Skeletal muscle satellite cell (primary cell): ENCODE measurements around the gene ZNF343.

Experiments used
- H3K27me3 ChIP-seq: 2 replicates; pipeline ENCODE4 v1.7.0; 2013; ENCODE audit warnings: low read length; ENCODE audit not compliant: control insufficient read depth, insufficient read depth
- H3K36me3 ChIP-seq: 2 replicates; pipeline ENCODE4 v1.7.0; 2013; ENCODE audit warnings: mild to moderate bottlenecking, control low read depth, low read length; ENCODE audit not compliant: insufficient read depth
- H3K4me1 ChIP-seq: 2 replicates; pipeline ENCODE4 v1.7.0; 2013; ENCODE audit warnings: low read length; ENCODE audit not compliant: control insufficient read depth, insufficient read depth
- H3K4me2 ChIP-seq: 2 replicates; pipeline ENCODE4 v1.7.0; 2013; ENCODE audit warnings: mild to moderate bottlenecking, low read length
- H3K4me3 ChIP-seq: 2 replicates; pipeline ENCODE4 v1.7.0; 2013; ENCODE audit warnings: low read length
- H3K9ac ChIP-seq: 2 replicates; pipeline ENCODE4 v1.7.0; 2013; ENCODE audit warnings: mild to moderate bottlenecking, low read depth, low read length, moderate library complexity
- H3K9me3 ChIP-seq: replicated peaks from 2 replicates; pipeline ENCODE4 v1.7.0; 2013; ENCODE audit warnings: mild to moderate bottlenecking, control low read depth, low read length

ZNF343 gene

GRCh38 chr20:2468581-2469407 lies 39.9 kb downstream of the ZNF343 start:
- H3K9me3 ChIP-seq, result no peaks in the 10 kb centered on the region
- peak overlapping the region; percentile 82 for H3K4me3 ChIP-seq
- H3K27me3 ChIP-seq, result no peaks in the 10 kb centered on the region
- peaks cover 51% of the 10 kb centered on the region for H3K36me3 ChIP-seq
- peak overlapping the region; percentile 87 for H3K4me2 ChIP-seq
- H3K9ac ChIP-seq, result peak overlapping the region; percentile 99
- peaks cover 31% of the 10 kb centered on the region for H3K4me1 ChIP-seq

- H3K36me3 ChIP-seq, result peaks cover 65% of the 10 kb centered on the region
- H3K4me2 ChIP-seq, result peak overlapping the region; percentile 87
Measured at GRCh38 chr20:2467412-2467811, 41.3 kb downstream of the ZNF343 start.

GRCh38 chr20:2465100-2465499 lies 43.6 kb downstream of the ZNF343 start:
- peaks cover 21% of the 10 kb centered on the region for H3K4me1 ChIP-seq
- H3K9me3 ChIP-seq, result no peaks in the 10 kb centered on the region
- H3K27me3 ChIP-seq, result no peaks in the 10 kb centered on the region
- peaks cover 88% of the 10 kb centered on the region for H3K36me3 ChIP-seq
- H3K4me2 ChIP-seq, result no peak overlapping the region
- no peak overlapping the region for H3K9ac ChIP-seq
- H3K4me3 ChIP-seq, result no peak overlapping the region

More at GRCh38 chr20:2467412-2467811, 41.3 kb downstream of the ZNF343 start:
- Histone ChIP-seq H3K9me3 (no peaks in the 10 kb centered on the region), H3K4me3 (peak overlapping the region; percentile 82), H3K4me1 (peaks cover 26% of the 10 kb centered on the region), H3K9ac (no peak overlapping the region), H3K27me3 (no peaks in the 10 kb centered on the region)

- no peaks in the 10 kb centered on the region for H3K9me3 ChIP-seq
- no peak overlapping the region for H3K4me3 ChIP-seq
- no peaks in the 10 kb centered on the region for H3K27me3 ChIP-seq
- no peak overlapping the region for H3K9ac ChIP-seq
- no peak overlapping the region for H3K4me2 ChIP-seq
- H3K36me3 ChIP-seq, result peaks cover 97% of the 10 kb centered on the region
- H3K4me1 ChIP-seq, result peaks cover 17% of the 10 kb centered on the region
Measured at GRCh38 chr20:2463616-2464365, 44.9 kb downstream of the ZNF343 start.

- peaks cover 90% of the 10 kb centered on the region for H3K36me3 ChIP-seq
- H3K4me1 ChIP-seq, result peaks cover 4% of the 10 kb centered on the region
- no peak overlapping the region for H3K4me3 ChIP-seq
- no peaks in the 10 kb centered on the region for H3K9me3 ChIP-seq
- no peak overlapping the region for H3K4me2 ChIP-seq
- no peaks in the 10 kb centered on the region for H3K27me3 ChIP-seq
- H3K9ac ChIP-seq, result no peak overlapping the region
Measured at GRCh38 chr20:2462484-2462883, 46.2 kb downstream of the ZNF343 start.

- Histone ChIP-seq H3K9ac (no peak overlapping the region), H3K9me3 (no peaks in the 10 kb centered on the region), H3K4me3 (no peak overlapping the region), H3K36me3 (peaks cover 75% of the 10 kb centered on the region), H3K4me1 (no peaks in the 10 kb centered on the region), H3K4me2 (no peak overlapping the region), H3K27me3 (no peaks in the 10 kb centered on the region)
Measured at GRCh38 chr20:2460752-2461424, 47.8 kb downstream of the ZNF343 start.

- H3K36me3 ChIP-seq, result peaks cover 67% of the 10 kb centered on the region
- no peaks in the 10 kb centered on the region for H3K9me3 ChIP-seq
- no peak overlapping the region for H3K4me2 ChIP-seq
- no peak overlapping the region for H3K9ac ChIP-seq
- H3K4me1 ChIP-seq, result no peaks in the 10 kb centered on the region
- no peaks in the 10 kb centered on the region for H3K27me3 ChIP-seq
- no peak overlapping the region for H3K4me3 ChIP-seq
Measured at GRCh38 chr20:2459981-2460751, 48.5 kb downstream of the ZNF343 start.

GRCh38 chr20:2458919-2459499 lies 49.7 kb downstream of the ZNF343 start:
- peaks cover 56% of the 10 kb centered on the region for H3K36me3 ChIP-seq
- H3K27me3 ChIP-seq, result no peaks in the 10 kb centered on the region
- no peak overlapping the region for H3K4me2 ChIP-seq
- H3K4me3 ChIP-seq, result no peak overlapping the region
- H3K9me3 ChIP-seq, result no peaks in the 10 kb centered on the region
- H3K4me1 ChIP-seq, result no peaks in the 10 kb centered on the region
- no peak overlapping the region for H3K9ac ChIP-seq

- Histone ChIP-seq H3K9me3 (no peaks in the 10 kb centered on the region), H3K27me3 (no peaks in the 10 kb centered on the region), H3K4me3 (no peak overlapping the region), H3K9ac (no peak overlapping the region), H3K4me1 (no peaks in the 10 kb centered on the region), H3K36me3 (peaks cover 25% of the 10 kb centered on the region), H3K4me2 (no peak overlapping the region)
Measured at GRCh38 chr20:2455771-2456497, 52.8 kb downstream of the ZNF343 start.

- H3K9me3 ChIP-seq, result no peaks in the 10 kb centered on the region
- no peak overlapping the region for H3K9ac ChIP-seq
Measured at GRCh38 chr20:2453792-2454191, 54.9 kb downstream of the ZNF343 start.

More at GRCh38 chr20:2453792-2454191, 54.9 kb downstream of the ZNF343 start:
- Histone ChIP-seq H3K36me3 (peaks cover 4% of the 10 kb centered on the region), H3K4me2 (no peak overlapping the region), H3K27me3 (no peaks in the 10 kb centered on the region), H3K4me3 (no peak overlapping the region), H3K4me1 (no peaks in the 10 kb centered on the region)
